Neuronal stem cell (in vitro differentiated cells): Measurements from ENCODE around the gene BCKDHB.

Experiments
- DNase-seq: peaks from one replicate; pipeline ENCODE4 v3.0.0-alpha.2; 2013; ENCODE audit warnings: low spot score
- H2AFZ ChIP-seq: one replicate; pipeline ENCODE4 v1.6.1; 2013; ENCODE audit warnings: mild to moderate bottlenecking, low read length, inconsistent platforms
- H2AK5ac ChIP-seq: 2 replicates; pipeline ENCODE4 v1.6.1; 2013; ENCODE audit warnings: low read depth, mild to moderate bottlenecking, inconsistent platforms, low read length, moderate library complexity, mixed read lengths
- H2BK120ac ChIP-seq: 2 replicates; pipeline ENCODE4 v1.6.1; 2013; ENCODE audit warnings: low read depth, mild to moderate bottlenecking, inconsistent platforms, low read length, moderate library complexity, mixed read lengths
- H2BK12ac ChIP-seq: one replicate; pipeline ENCODE4 v1.6.1; 2013; ENCODE audit warnings: low read length, inconsistent platforms
- H2BK15ac ChIP-seq: 2 replicates; pipeline ENCODE4 v1.6.1; 2013; ENCODE audit warnings: mild to moderate bottlenecking, low read length, inconsistent platforms, mixed read lengths
- H2BK5ac ChIP-seq: one replicate; pipeline ENCODE4 v1.6.1; 2013; ENCODE audit warnings: inconsistent platforms, mild to moderate bottlenecking, low read length, moderate library complexity
- H3K14ac ChIP-seq: one replicate; pipeline ENCODE4 v1.6.1; 2013; ENCODE audit warnings: low read length, inconsistent platforms
- H3K18ac ChIP-seq: 2 replicates; pipeline ENCODE4 v1.6.1; 2013; ENCODE audit warnings: low read length, inconsistent platforms
- H3K23ac ChIP-seq: 2 replicates; pipeline ENCODE4 v1.6.1; 2013; ENCODE audit warnings: low read depth, mild to moderate bottlenecking, mixed read lengths, low read length, inconsistent platforms; ENCODE audit not compliant: poor library complexity
- H3K27ac ChIP-seq: replicated peaks from 3 replicates; pipeline ENCODE4 v1.5.1; 2013; ENCODE audit warnings: low read length, inconsistent platforms
- H3K27me3 ChIP-seq, 3 experiments: 2 replicates each; pipeline ENCODE4 v1.6.1; 2013; ENCODE audit warnings: low read length in 3 of 3, mild to moderate bottlenecking in 2 of 3, inconsistent platforms in 1 of 3, low read depth in 1 of 3, mixed read lengths in 1 of 3, moderate library complexity in 1 of 3; ENCODE audit not compliant: control insufficient read depth in 3 of 3, insufficient read depth in 3 of 3
- H3K36me3 ChIP-seq, 2 donors: replicated peaks in 1 of 2; 2 replicates each; pipeline ENCODE4 v1.6.1; 2013; ENCODE audit warnings: low read length in 2 of 2; ENCODE audit not compliant: control insufficient read depth in 2 of 2, insufficient read depth in 2 of 2
- H3K4ac ChIP-seq: 2 replicates; pipeline ENCODE4 v1.6.1; 2013; ENCODE audit warnings: inconsistent platforms, mild to moderate bottlenecking, low read length, moderate library complexity
- H3K4me1 ChIP-seq, 2 donors: 1 replicate in 1 of 2; 2 replicates in 1 of 2; pipeline ENCODE4 v1.6.1; 2013; ENCODE audit warnings: low read length in 2 of 2, low read depth in 1 of 2; ENCODE audit not compliant: control insufficient read depth in 2 of 2, insufficient read depth in 1 of 2
- H3K4me2 ChIP-seq: one replicate; pipeline ENCODE4 v1.6.1; 2013; ENCODE audit warnings: mild to moderate bottlenecking, low read length, inconsistent platforms; ENCODE audit not compliant: insufficient read depth, poor library complexity, severe bottlenecking
- H3K4me3 ChIP-seq, 2 donors: 2 replicates each; pipeline ENCODE4 v1.5.1; 2013; ENCODE audit warnings: low read length in 2 of 2, mild to moderate bottlenecking in 2 of 2, inconsistent platforms in 1 of 2, moderate library complexity in 1 of 2
- H3K79me1 ChIP-seq: one replicate; pipeline ENCODE4 v1.6.1; 2013; ENCODE audit warnings: low read depth, mild to moderate bottlenecking, inconsistent platforms, low read length, moderate library complexity
- H3K9ac ChIP-seq: one replicate; pipeline ENCODE4 v1.6.1; 2013; ENCODE audit warnings: mild to moderate bottlenecking, low read depth, low read length, inconsistent platforms; ENCODE audit not compliant: poor library complexity
- H3K9me3 ChIP-seq, 2 donors: replicated peaks in 1 of 2; 2 replicates each; pipeline versions ENCODE3 to v1.6.1; 2013; ENCODE audit warnings: low read length in 2 of 2, mild to moderate bottlenecking in 2 of 2, inconsistent platforms in 1 of 2, low read depth in 1 of 2, mixed read lengths in 1 of 2, moderate library complexity in 1 of 2; ENCODE audit not compliant: control insufficient read depth in 2 of 2, insufficient read depth in 1 of 2
- H4K8ac ChIP-seq: one replicate; pipeline ENCODE4 v1.6.1; 2013; ENCODE audit warnings: low read depth, mild to moderate bottlenecking, inconsistent platforms, low read length, moderate library complexity
- H4K91ac ChIP-seq: one replicate; pipeline ENCODE4 v1.6.1; 2013; ENCODE audit warnings: low read length, low read depth, mild to moderate bottlenecking, inconsistent platforms; ENCODE audit not compliant: poor library complexity
- WGBS, 2 donors: extraction: QIAGEN DNeasy Blood & Tissue Kit; methylation state at CpG; one replicate each; pipeline ENCODE4 v1.1.7; 2013; ENCODE audit warnings: missing lambda C conversion rate in 2 of 2, mixed read lengths in 1 of 2; ENCODE audit not compliant: insufficient read length in 2 of 2, insufficient replicate concordance in 1 of 2; ENCODE audit errors: extremely low coverage in 2 of 2; 5-methylcytosine and 5-hydroxymethylcytosine counted together

Gene BCKDHB

GRCh38 chr6:80271074-80271473, 164.6 kb downstream of the BCKDHB start:
- H2AK5ac ChIP-seq, result no peak overlapping the region
- no peak overlapping the region for H3K18ac ChIP-seq
- DNase-seq, result no peak
- H2BK12ac ChIP-seq, result no peak overlapping the region
- no peak overlapping the region for H4K8ac ChIP-seq
- H2BK120ac ChIP-seq, result no peak overlapping the region
- no peaks in the 10 kb centered on the region for H3K27me3 ChIP-seq
- H2AFZ ChIP-seq, result no peak overlapping the region
- H4K91ac ChIP-seq, result no peak overlapping the region
- peaks cover 0 to 1% of the 10 kb centered on the region in 2 donors for H3K4me1 ChIP-seq
- no peak overlapping the region for H3K9ac ChIP-seq
- no peaks in the 10 kb centered on the region for H3K79me1 ChIP-seq
- no peak overlapping the region for H3K4ac ChIP-seq
- no peak overlapping the region for H3K14ac ChIP-seq
- no CpG with 5 or more reads among the region's 2 CpGs for WGBS, 2 donors
- H3K36me3 ChIP-seq, result peaks cover 0 to 1% of the 10 kb centered on the region in 2 donors
- H2BK5ac ChIP-seq, result no peak overlapping the region
- H3K23ac ChIP-seq, result no peak overlapping the region
- no peak overlapping the region for H3K27ac ChIP-seq
- H3K9me3 ChIP-seq, result no peaks in the 10 kb centered on the region
- no peak overlapping the region for H3K4me3 ChIP-seq
- H3K4me2 ChIP-seq, result no peak overlapping the region
- H2BK15ac ChIP-seq, result no peak overlapping the region

GRCh38 chr6:80272988-80273387, 166.5 kb downstream of the BCKDHB start:
- no peak overlapping the region for H3K18ac ChIP-seq
- no CpG with 5 or more reads among the region's 4 CpGs for WGBS, 2 donors

GRCh38 chr6:80276861-80277260, 170.4 kb downstream of the BCKDHB start:
- Histone ChIP-seq H3K4me2 (no peak overlapping the region), H2AK5ac (no peak overlapping the region), H3K4me1 (no peaks in the 10 kb centered on the region), H4K91ac (no peak overlapping the region), H2BK15ac (no peak overlapping the region), H2BK5ac (no peak overlapping the region), H3K4me3 (no peak overlapping the region), H2BK12ac (no peak overlapping the region), H4K8ac (no peak overlapping the region), H2AFZ (no peak overlapping the region), H3K4ac (no peak overlapping the region), H3K79me1 (no peaks in the 10 kb centered on the region), H3K27me3 (no peaks in the 10 kb centered on the region), H3K18ac (no peak overlapping the region), H3K27ac (no peak overlapping the region), H3K9ac (no peak overlapping the region), H3K9me3 (no peaks in the 10 kb centered on the region), H3K36me3 (no peaks in the 10 kb centered on the region), H3K14ac (no peak overlapping the region), H2BK120ac (no peak overlapping the region), H3K23ac (no peak overlapping the region)
- no CpG with 5 or more reads among the region's 2 CpGs for WGBS, 2 donors
- DNase-seq, result no peak

More at GRCh38 chr6:80272988-80273387, 166.5 kb downstream of the BCKDHB start:
- Histone ChIP-seq H3K79me1 (no peaks in the 10 kb centered on the region), H2AK5ac (no peak overlapping the region), H3K36me3 (peaks cover 0 to 1% of the 10 kb centered on the region in 2 donors), H4K91ac (no peak overlapping the region), H4K8ac (no peak overlapping the region), H3K4me1 (peaks cover 0 to 1% of the 10 kb centered on the region in 2 donors), H2BK12ac (no peak overlapping the region), H2BK120ac (no peak overlapping the region), H3K4me2 (no peak overlapping the region), H3K27ac (no peak overlapping the region), H2BK5ac (no peak overlapping the region), H2BK15ac (no peak overlapping the region), H3K9ac (no peak overlapping the region), H3K9me3 (no peaks in the 10 kb centered on the region), H3K4me3 (no peak overlapping the region), H2AFZ (no peak overlapping the region), H3K14ac (no peak overlapping the region), H3K4ac (no peak overlapping the region), H3K27me3 (no peaks in the 10 kb centered on the region), H3K23ac (no peak overlapping the region)
- DNase-seq, result no peak

GRCh38 chr6:80277501-80277900, 171.0 kb downstream of the BCKDHB start:
- no peak overlapping the region for H2BK5ac ChIP-seq
- H3K79me1 ChIP-seq, result no peaks in the 10 kb centered on the region
- no peak overlapping the region for H2AK5ac ChIP-seq
- no peak overlapping the region for H2BK12ac ChIP-seq
- H3K18ac ChIP-seq, result no peak overlapping the region
- no peak overlapping the region for H3K4me3 ChIP-seq
- no peak overlapping the region for H3K9ac ChIP-seq
- no peaks in the 10 kb centered on the region for H3K27me3 ChIP-seq
- no peak for DNase-seq
- no peak overlapping the region for H2BK15ac ChIP-seq
- no peak overlapping the region for H2BK120ac ChIP-seq
- H3K4me1 ChIP-seq, result no peaks in the 10 kb centered on the region
- H2AFZ ChIP-seq, result no peak overlapping the region
- no peak overlapping the region for H3K23ac ChIP-seq
- H3K27ac ChIP-seq, result no peak overlapping the region
- H4K8ac ChIP-seq, result no peak overlapping the region
- H3K4ac ChIP-seq, result no peak overlapping the region
- WGBS, 2 donors, result no CpG with 5 or more reads among the region's 1 CpG
- no peak overlapping the region for H3K4me2 ChIP-seq
- H3K36me3 ChIP-seq, result no peaks in the 10 kb centered on the region
- H4K91ac ChIP-seq, result no peak overlapping the region
- H3K14ac ChIP-seq, result no peak overlapping the region
- H3K9me3 ChIP-seq, result no peaks in the 10 kb centered on the region
